GM12878 (cell line): ENCODE measurements around the gene PPARD. TPM values are rescaled to one million over a fixed set of nuclear protein-coding genes. Genes with fewer than 3 reads are reported as not detected.
A peak's percentile ranks its signal among the peaks of the same experiment; 100 is the strongest.

Experiments
- BCLAF1 ChIP-seq: fragments of 450-650 bp; IDR thresholded peaks from 2 replicates; pipeline ENCODE4 v1.6.1; 2017; ENCODE audit warnings: antibody characterized with exemption, mild to moderate bottlenecking, moderate library complexity
- CBFB ChIP-seq: IDR thresholded peaks from 2 replicates; pipeline ENCODE4 v1.6.1; 2016; ENCODE audit warnings: antibody characterized with exemption, low read depth
- CREB1 ChIP-seq: IDR thresholded peaks from 2 replicates; pipeline ENCODE4 v1.6.1; 2012; ENCODE audit warnings: low read depth, mild to moderate bottlenecking, inconsistent platforms
- E4F1 ChIP-seq: fragments of 450-650 bp; IDR thresholded peaks from 2 replicates; pipeline ENCODE4 v1.6.1; 2018; ENCODE audit warnings: borderline replicate concordance, mild to moderate bottlenecking; ENCODE audit not compliant: partially characterized antibody
- EGR1 ChIP-seq, 2 experiments: IDR thresholded peaks; 1 replicate in 1 of 2; 2 replicates in 1 of 2; pipeline ENCODE4 v1.6.1; 2011 to 2012; ENCODE audit warnings: low read depth in 2 of 2, low read length in 2 of 2, borderline replicate concordance in 1 of 2, mild to moderate bottlenecking in 1 of 2, moderate library complexity in 1 of 2
- ESRRA ChIP-seq: IDR thresholded peaks from 2 replicates; pipeline ENCODE4 v1.6.1; 2012; ENCODE audit warnings: mild to moderate bottlenecking, low read length, improper control_type of control experiment
- KLF5 ChIP-seq: fragments of 450-650 bp; IDR thresholded peaks from 2 replicates; pipeline ENCODE4 v1.6.1; 2014; ENCODE audit warnings: mild to moderate bottlenecking; ENCODE audit not compliant: partially characterized antibody
- MEF2A ChIP-seq: IDR thresholded peaks from 2 replicates; pipeline ENCODE4 v1.6.1; 2011; ENCODE audit warnings: low read depth, mild to moderate bottlenecking, low read length, moderate library complexity; ENCODE audit not compliant: insufficient read depth
- MYC ChIP-seq: IDR thresholded peaks from 2 replicates; pipeline ENCODE4 v1.6.1; 2011; ENCODE audit warnings: mild to moderate bottlenecking, low read length, moderate library complexity, inconsistent platforms; ENCODE audit not compliant: insufficient read depth, insufficient replicate concordance, insufficient read length, severe bottlenecking
- NRF1 ChIP-seq: conservative IDR thresholded peaks from 2 replicates; pipeline ENCODE4 v1.6.1; 2011; ENCODE audit warnings: mild to moderate bottlenecking, low read depth, low read length, improper control_type of control experiment
- RELA ChIP-seq: fragments of 450-650 bp; IDR thresholded peaks from 2 replicates; pipeline ENCODE4 v1.8.0; 2014; ENCODE audit warnings: borderline replicate concordance; ENCODE audit not compliant: partially characterized antibody
- SMARCA5 ChIP-seq: fragments of 450-650 bp; IDR thresholded peaks from 2 replicates; pipeline ENCODE4 v1.6.1; 2017; ENCODE audit warnings: mild to moderate bottlenecking
- STAT1 ChIP-seq: fragments of 450-650 bp; conservative IDR thresholded peaks from 2 replicates; pipeline ENCODE4 v1.6.1; 2014; ENCODE audit warnings: antibody characterized with exemption, mild to moderate bottlenecking
- ZSCAN29 ChIP-seq: fragments of 450-650 bp; IDR thresholded peaks from 2 replicates; pipeline ENCODE4 v1.6.1; 2017; ENCODE audit warnings: mild to moderate bottlenecking, moderate library complexity
- polyA plus RNA-seq, 11 experiments: library from polyadenylated mRNA; depleted of rRNA in 4 of 11; unstranded in 6 of 11; stranded (reverse) in 5 of 11; fragments of >200 nt; fragmentation: Nextera tagmentation in 4 of 11; fragmentation: Illumina TruSeq in 1 of 11; extraction: Ambion mirVana in 4 of 11; extraction: Trizol in 1 of 11; gene quantifications; 1 replicate in 1 of 11; 2 replicates in 10 of 11; pipeline versions ENCODE4 v1.2.1 to v1.2.3, GENCODE V29; 2011 to 2016; ENCODE audit warnings: inconsistent platforms in 2 of 11, missing spikeins in 2 of 11, low read depth in 1 of 11
- total RNA-seq, 4 experiments: library from RNA; depleted of rRNA in 3 of 4; stranded (reverse); fragments of >200 nt in 3 of 4; fragmentation: Illumina TruSeq in 1 of 4; extraction: Trizol in 1 of 4; gene quantifications; 2 replicates each; pipeline versions ENCODE4 v1.2.1 to v1.2.3, GENCODE V29; 2013 to 2021

The PPARD gene
- total and polyA plus RNA-seq, 10 of the 15 experiments (the other 5 are each of a cell fraction or from before 2014, with no cell fraction given), result 0.05 to 12.6 (median 6.7) TPM

GRCh38 chr6:35452183-35453090 is 110.1 kb downstream of the PPARD start, which contains the start of gene FANCE (continued):
- TF ChIP-seq E4F1 (no peak), CBFB (no peak), EGR1 (IDR thresholded peaks at IDR 0.05; ENCODE audit: borderline replicate concordance in 1 of 2, low read depth in 2 of 2, low read length in 2 of 2) (0 out of 3 replicates have a peak, but pooled peaks of 1 of the 2 experiments have one; percentile 35), KLF5 (peak; percentile 30), MEF2A (no peak), SMARCA5 (0 out of 2 replicates have a peak, but pooled peaks have one; percentile 33), STAT1 (0 out of 2 replicates have a peak, but pooled peaks have one; percentile 69), MYC (no peak), ESRRA (no peak), BCLAF1 (no peak), ZSCAN29 (no peak), NRF1 (no peak), RELA (peak; percentile 44), CREB1 (no peak)
